Keratinocyte (primary cell): ENCODE data around the gene MAPK7.

Experiments
- CTCF ChIP-seq, 3 experiments: IDR thresholded peaks in 1 of 3; conservative IDR thresholded peaks in 1 of 3; optimal IDR thresholded peaks in 1 of 3; 2 replicates in 2 of 3; 3 replicates in 1 of 3; pipeline versions ENCODE3 to v1.5.1; 2011; ENCODE audit warnings: low read length in 3 of 3, mild to moderate bottlenecking in 3 of 3, moderate library complexity in 2 of 3, control low read depth in 1 of 3, inconsistent platforms in 1 of 3; ENCODE audit not compliant: insufficient read depth in 2 of 3; ENCODE audit errors: extremely low read depth in 1 of 3
- EZH2 ChIP-seq: IDR thresholded peaks from one replicate; pipeline ENCODE4 v1.6.1; 2012; ENCODE audit warnings: inconsistent platforms, mild to moderate bottlenecking, low read length, moderate library complexity

- TF ChIP-seq CTCF (optimal IDR thresholded peaks at IDR 0.05 in 1 of 3, IDR thresholded peaks at IDR 0.05 in 1 of 3, conservative IDR thresholded peaks at IDR 0.05 in 1 of 3; ENCODE audit: extremely low read depth in 1 of 3, insufficient read depth in 2 of 3, low read length in 3 of 3) (no peak), EZH2 (no peak)
Observed at GRCh38 chr17:19368229-19368628, 10.1 kb upstream of the MAPK7 start.
